GM19239 (cell line): Measurements from ENCODE around the gene AMOTL2.

Experiments
- DNase-seq: peaks from one replicate; pipeline ENCODE4 v3.0.0; 2011; ENCODE audit warnings: low spot score; ENCODE audit not compliant: insufficient read length
- FAIRE-seq: peaks from 2 replicates; lab custom pipeline; 2011; peaks lifted over from hg19 to GRCh38; lab: Jason Lieb, UNC

Gene AMOTL2

GRCh38 chr3:134374105-134374790 is at the start of gene AMOTL2:
TSS of gene AMOTL2 (minus strand) at chr3:134374447. CDS start at chr3:134371433, 3,014 bp downstream.
- DNase-seq (no peak), FAIRE-seq (peak; percentile 14)

- FAIRE-seq, result no peak
- no peak for DNase-seq
These were observed 48.9 kb upstream of the AMOTL2 start for GRCh38 chr3:134423153-134423552.

GRCh38 chr3:134419960-134420321 is 45.7 kb upstream of the AMOTL2 start:
- FAIRE-seq (no peak), DNase-seq (no peak)

GRCh38 chr3:134419214-134419959 is 45.1 kb upstream of the AMOTL2 start:
- no peak for FAIRE-seq
- no peak for DNase-seq

GRCh38 chr3:134409041-134409440 is 34.8 kb upstream of the AMOTL2 start:
- DNase-seq (no peak), FAIRE-seq (no peak)

- no peak for FAIRE-seq
- DNase-seq, result no peak
These were observed 33.0 kb upstream of the AMOTL2 start for GRCh38 chr3:134407239-134407625.

- DNase-seq (no peak), FAIRE-seq (no peak)
These were observed 32.3 kb upstream of the AMOTL2 start for GRCh38 chr3:134406331-134407238.

GRCh38 chr3:134404366-134404885 is 30.2 kb upstream of the AMOTL2 start:
- FAIRE-seq (no peak), DNase-seq (no peak)

GRCh38 chr3:134397755-134398154 is 23.5 kb upstream of the AMOTL2 start:
- DNase-seq, result no peak
- no peak for FAIRE-seq

GRCh38 chr3:134395103-134395502 is 20.9 kb upstream of the AMOTL2 start:
- FAIRE-seq, result no peak
- DNase-seq, result no peak

- FAIRE-seq (no peak), DNase-seq (no peak)
These were observed 20.1 kb upstream of the AMOTL2 start for GRCh38 chr3:134394380-134394779.

- FAIRE-seq, result no peak
- no peak for DNase-seq
These were observed 18.8 kb upstream of the AMOTL2 start for GRCh38 chr3:134393074-134393473.

GRCh38 chr3:134392336-134392983 is 18.2 kb upstream of the AMOTL2 start:
- DNase-seq (no peak), FAIRE-seq (no peak)

- no peak for FAIRE-seq
- no peak for DNase-seq
These were observed 15.6 kb upstream of the AMOTL2 start for GRCh38 chr3:134389865-134390264.

GRCh38 chr3:134388788-134389485 is 14.7 kb upstream of the AMOTL2 start:
- FAIRE-seq, result no peak
- no peak for DNase-seq

- DNase-seq, result no peak
- no peak for FAIRE-seq
These were observed 14.0 kb upstream of the AMOTL2 start for GRCh38 chr3:134388292-134388691.

GRCh38 chr3:134387293-134387692 is 13.0 kb upstream of the AMOTL2 start:
- FAIRE-seq (no peak), DNase-seq (no peak)

- DNase-seq, result no peak
- no peak for FAIRE-seq
These were observed 10.7 kb upstream of the AMOTL2 start for GRCh38 chr3:134384963-134385362.

- FAIRE-seq (no peak), DNase-seq (no peak)
These were observed 7.7 kb upstream of the AMOTL2 start for GRCh38 chr3:134381831-134382442.
